DND-41 (cell line): Measurements from ENCODE around the gene PRPF39.
"Not testable (repeated sequence)": the region's sequence is repeated elsewhere in the genome, so short reads cannot be mapped to it uniquely, and the experiment has no call there.

Source experiments
- CTCF ChIP-seq: IDR thresholded peaks from 2 replicates; pipeline ENCODE4 v1.5.1; 2012; ENCODE audit warnings: borderline replicate concordance, low read length, moderate library complexity, mild to moderate bottlenecking; ENCODE audit not compliant: poor library complexity, severe bottlenecking; ENCODE audit errors: extremely low read depth
- EZH2 ChIP-seq: IDR thresholded peaks from 3 replicates; pipeline ENCODE4 v1.6.1; 2012; ENCODE audit warnings: borderline replicate concordance, low read depth, mild to moderate bottlenecking, moderate library complexity, low read length, inconsistent platforms; ENCODE audit not compliant: severe bottlenecking

GRCh38 chr14:45142083-45142482, 58.2 kb downstream of the PRPF39 start:
- TF ChIP-seq CTCF, EZH2: not testable (repeated sequence)
